H9 (cell line): ENCODE measurements around the gene LYRM9. TPM values are rescaled to one million over a fixed set of nuclear protein-coding genes. Genes with fewer than 3 reads are reported as not detected.

Experiments
- DNase-seq: peaks from one replicate; pipeline ENCODE4 v3.0.0-alpha.2; 2017
- H2AFZ ChIP-seq: one replicate; pipeline ENCODE4 v1.6.1; 2013; ENCODE audit warnings: mild to moderate bottlenecking, low read length, control low read depth, moderate library complexity
- H2AK5ac ChIP-seq: 2 replicates; pipeline ENCODE4 v1.6.1; 2013; ENCODE audit warnings: low read length, control low read depth, mixed read lengths; ENCODE audit not compliant: insufficient read length
- H2BK120ac ChIP-seq: one replicate; pipeline ENCODE4 v1.6.1; 2013; ENCODE audit warnings: low read depth, mild to moderate bottlenecking, low read length, control low read depth, inconsistent platforms; ENCODE audit not compliant: poor library complexity, severe bottlenecking
- H2BK12ac ChIP-seq: 2 replicates; pipeline ENCODE4 v1.6.1; 2013; ENCODE audit warnings: low read length, control low read depth, mixed read lengths, low read depth; ENCODE audit not compliant: insufficient read length
- H2BK15ac ChIP-seq: 2 replicates; pipeline ENCODE4 v1.6.1; 2013; ENCODE audit warnings: low read depth, low read length, control low read depth
- H2BK20ac ChIP-seq: one replicate; pipeline ENCODE4 v1.6.1; 2013; ENCODE audit warnings: low read depth, mild to moderate bottlenecking, low read length, control low read depth, inconsistent platforms; ENCODE audit not compliant: poor library complexity, severe bottlenecking
- H2BK5ac ChIP-seq: 2 replicates; pipeline ENCODE4 v1.6.1; 2013; ENCODE audit warnings: low read length, control low read depth, mixed read lengths; ENCODE audit not compliant: insufficient read length
- H3K14ac ChIP-seq: 2 replicates; pipeline ENCODE4 v1.6.1; 2013; ENCODE audit warnings: low read length, control low read depth; ENCODE audit not compliant: insufficient read depth
- H3K18ac ChIP-seq: 2 replicates; pipeline ENCODE4 v1.6.1; 2013; ENCODE audit warnings: low read depth, mild to moderate bottlenecking, mixed read lengths, low read length, control low read depth; ENCODE audit not compliant: insufficient read length
- H3K23ac ChIP-seq: 2 replicates; pipeline ENCODE4 v1.6.1; 2013; ENCODE audit warnings: low read length, control low read depth, mixed read lengths, low read depth; ENCODE audit not compliant: insufficient read length
- H3K23me2 ChIP-seq: 2 replicates; pipeline ENCODE4 v1.6.1; 2013; ENCODE audit warnings: low read depth, mild to moderate bottlenecking, mixed read lengths, low read length, control low read depth; ENCODE audit not compliant: insufficient read length, poor library complexity, severe bottlenecking
- H3K27ac ChIP-seq: 2 replicates; pipeline ENCODE4 v1.5.1; 2013; ENCODE audit warnings: low read length, control low read depth, mixed read lengths, low read depth; ENCODE audit not compliant: insufficient read length
- H3K27me3 ChIP-seq: 2 replicates; pipeline ENCODE4 v1.6.1; 2013; ENCODE audit warnings: low read length, control low read depth, inconsistent platforms; ENCODE audit not compliant: insufficient read depth
- H3K4ac ChIP-seq: 2 replicates; pipeline ENCODE4 v1.6.1; 2013; ENCODE audit warnings: low read depth, mild to moderate bottlenecking, control low read depth, inconsistent platforms, low read length, moderate library complexity
- H3K4me1 ChIP-seq: 2 replicates; pipeline ENCODE4 v1.6.1; 2013; ENCODE audit warnings: low read length, control low read depth, inconsistent platforms; ENCODE audit not compliant: insufficient read depth
- H3K4me2 ChIP-seq: 2 replicates; pipeline ENCODE4 v1.6.1; 2013; ENCODE audit warnings: low read length, control low read depth, mixed read lengths; ENCODE audit not compliant: insufficient read length, insufficient read depth
- H3K56ac ChIP-seq: 2 replicates; pipeline ENCODE4 v1.6.1; 2013; ENCODE audit warnings: low read depth, mild to moderate bottlenecking, mixed read lengths, low read length, control low read depth; ENCODE audit not compliant: insufficient read length
- H3K79me1 ChIP-seq: 2 replicates; pipeline ENCODE4 v1.6.1; 2013; ENCODE audit warnings: low read depth, mild to moderate bottlenecking, moderate library complexity, low read length, control low read depth, inconsistent platforms; ENCODE audit not compliant: insufficient read depth, poor library complexity, severe bottlenecking
- H3K79me2 ChIP-seq: 2 replicates; pipeline ENCODE4 v1.6.1; 2013; ENCODE audit warnings: low read length, control low read depth, inconsistent platforms; ENCODE audit not compliant: insufficient read depth
- H3K9ac ChIP-seq: 2 replicates; pipeline ENCODE4 v1.6.1; 2013; ENCODE audit warnings: low read length, control low read depth, mixed read lengths; ENCODE audit not compliant: insufficient read length; ENCODE audit errors: extremely low read depth
- H3K9me3 ChIP-seq: one replicate; pipeline ENCODE4 v1.6.1; 2013; ENCODE audit warnings: low read depth, low read length, inconsistent platforms; ENCODE audit not compliant: control insufficient read depth
- H3T11ph ChIP-seq: one replicate; pipeline ENCODE4 v1.6.1; 2013; ENCODE audit warnings: mild to moderate bottlenecking, low read length, control low read depth, inconsistent platforms
- H4K20me1 ChIP-seq: one replicate; pipeline ENCODE4 v1.6.1; 2013; ENCODE audit not compliant: control insufficient read depth, insufficient read length, insufficient read depth
- H4K5ac ChIP-seq: 2 replicates; pipeline ENCODE4 v1.6.1; 2013; ENCODE audit warnings: low read depth, mild to moderate bottlenecking, mixed read lengths, low read length, control low read depth; ENCODE audit not compliant: insufficient read length
- H4K8ac ChIP-seq: replicated peaks from 2 replicates; pipeline ENCODE4 v1.6.1; 2013; ENCODE audit warnings: low read length, control low read depth, mixed read lengths, low read depth; ENCODE audit not compliant: insufficient read length
- H4K91ac ChIP-seq: 2 replicates; pipeline ENCODE4 v1.6.1; 2013; ENCODE audit warnings: low read depth, mild to moderate bottlenecking, moderate library complexity, mixed read lengths, low read length, control low read depth; ENCODE audit not compliant: insufficient read length
- H3K27ac Mint-ChIP-seq, 3 experiments: 2 replicates in 2 of 3; 3 replicates in 1 of 3; pipeline ENCODE4 v1.8.0; 2020 to 2021; ENCODE audit warnings: mixed read lengths in 3 of 3, mild to moderate bottlenecking in 1 of 3, moderate library complexity in 1 of 3
- H3K27me3 Mint-ChIP-seq: 2 replicates; pipeline ENCODE4 v1.8.0; 2021; ENCODE audit warnings: low read depth, mild to moderate bottlenecking, moderate library complexity, mixed read lengths
- H3K36me3 Mint-ChIP-seq, 3 experiments: 2 replicates in 2 of 3; 3 replicates in 1 of 3; pipeline ENCODE4 v1.8.0; 2020 to 2021; ENCODE audit warnings: low read depth in 3 of 3, mixed read lengths in 3 of 3; ENCODE audit not compliant: insufficient read depth in 1 of 3
- H3K4me1 Mint-ChIP-seq, 2 experiments: 2 replicates each; pipeline ENCODE4 v1.8.0; 2020; ENCODE audit warnings: mixed read lengths in 2 of 2
- H3K4me3 Mint-ChIP-seq, 2 experiments: 2 replicates in 1 of 2; 3 replicates in 1 of 2; pipeline ENCODE4 v1.8.0; 2020 to 2021; ENCODE audit warnings: mild to moderate bottlenecking in 2 of 2, mixed read lengths in 2 of 2, moderate library complexity in 1 of 2
- H3K9me3 Mint-ChIP-seq, 2 experiments: 2 replicates in 1 of 2; 3 replicates in 1 of 2; pipeline ENCODE4 v1.8.0; 2020; ENCODE audit warnings: mild to moderate bottlenecking in 2 of 2, mixed read lengths in 2 of 2, moderate library complexity in 1 of 2
- WGBS: extraction: QIAGEN DNeasy Blood & Tissue Kit; methylation state at CpG from one replicate; pipeline ENCODE4 v1.1.7; 2013; ENCODE audit warnings: missing lambda C conversion rate, low lambda C conversion rate, mixed read lengths; ENCODE audit not compliant: insufficient read length; ENCODE audit errors: extremely low coverage; 5-methylcytosine and 5-hydroxymethylcytosine counted together
- total RNA-seq: library from RNA; stranded (reverse); gene quantifications from 2 replicates; pipeline ENCODE4 v1.2.1, GENCODE V29; 2021
- TF ChIP-seq, protein P1 (sequence below): fragments of 200-600 bp; sonication (generic); conservative IDR thresholded peaks from 3 replicates; pipeline ENCODE4 v1.8.0; 2021; ENCODE audit warnings: antibody characterized with exemption, mild to moderate bottlenecking

The LYRM9 gene
- total RNA-seq, 1 experiment from 2014 or later = 2.2 TPM

- Histone ChIP-seq H4K5ac (no peak overlapping the region), H4K91ac (no peak overlapping the region), H3K18ac (no peak overlapping the region), H3K9ac (no peak overlapping the region), H3K23ac (no peak overlapping the region), H3K23me2 (no peaks in the 10 kb centered on the region), H3K79me2 (no peaks in the 10 kb centered on the region), H3K4me1 (0 out of 2 replicates have a peak, but pooled peaks cover 3% of the 10 kb centered on the region), H3K14ac (no peak overlapping the region), H2BK120ac (no peak overlapping the region), H2BK15ac (no peak overlapping the region), H2BK12ac (no peak overlapping the region), H3K4me2 (no peak overlapping the region), H3K27me3 (no peaks in the 10 kb centered on the region), H2AK5ac (no peak overlapping the region), H3T11ph (no peak overlapping the region), H2BK20ac (no peak overlapping the region), H2BK5ac (no peak overlapping the region), H3K4ac (no peak overlapping the region), H3K27ac (no peak overlapping the region), H2AFZ (no peak overlapping the region), H4K20me1 (no peaks in the 10 kb centered on the region), H3K79me1 (no peaks in the 10 kb centered on the region), H3K9me3 (no peaks in the 10 kb centered on the region), H4K8ac (no peak overlapping the region), H3K56ac (no peak overlapping the region)
- Mint-ChIP-seq H3K4me1 (peaks cover 12 to 24% of the 10 kb centered on the region in 2 experiments), H3K36me3 (no peaks in the 10 kb centered on the region), H3K27ac (no peak overlapping the region), H3K27me3 (no peaks in the 10 kb centered on the region), H3K4me3 (no peak overlapping the region), H3K9me3 (no peaks in the 10 kb centered on the region)
- no peak for DNase-seq
- WGBS = no CpG with 5 or more reads among the region's 3 CpGs
- TF ChIP-seq, protein P1, sequence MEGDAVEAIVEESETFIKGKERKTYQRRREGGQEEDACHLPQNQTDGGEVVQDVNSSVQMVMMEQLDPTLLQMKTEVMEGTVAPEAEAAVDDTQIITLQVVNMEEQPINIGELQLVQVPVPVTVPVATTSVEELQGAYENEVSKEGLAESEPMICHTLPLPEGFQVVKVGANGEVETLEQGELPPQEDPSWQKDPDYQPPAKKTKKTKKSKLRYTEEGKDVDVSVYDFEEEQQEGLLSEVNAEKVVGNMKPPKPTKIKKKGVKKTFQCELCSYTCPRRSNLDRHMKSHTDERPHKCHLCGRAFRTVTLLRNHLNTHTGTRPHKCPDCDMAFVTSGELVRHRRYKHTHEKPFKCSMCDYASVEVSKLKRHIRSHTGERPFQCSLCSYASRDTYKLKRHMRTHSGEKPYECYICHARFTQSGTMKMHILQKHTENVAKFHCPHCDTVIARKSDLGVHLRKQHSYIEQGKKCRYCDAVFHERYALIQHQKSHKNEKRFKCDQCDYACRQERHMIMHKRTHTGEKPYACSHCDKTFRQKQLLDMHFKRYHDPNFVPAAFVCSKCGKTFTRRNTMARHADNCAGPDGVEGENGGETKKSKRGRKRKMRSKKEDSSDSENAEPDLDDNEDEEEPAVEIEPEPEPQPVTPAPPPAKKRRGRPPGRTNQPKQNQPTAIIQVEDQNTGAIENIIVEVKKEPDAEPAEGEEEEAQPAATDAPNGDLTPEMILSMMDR = no peak
Measured at GRCh38 chr17:27853091-27853490, 40.1 kb downstream of the LYRM9 start.
